ENCODE results near the gene GPSM1.
"Not testable (repeated sequence)": the region's sequence is repeated elsewhere in the genome, so short reads cannot be mapped to it uniquely, and the experiment has no call there.

GPSM1 gene

GRCh38 chr9:136401173-136401922, 74.0 kb downstream of the GPSM1 start:
- DNase-seq, result no peak

GRCh38 chr9:136402067-136402466, 74.7 kb downstream of the GPSM1 start:
- no peak for DNase-seq

DNA sequence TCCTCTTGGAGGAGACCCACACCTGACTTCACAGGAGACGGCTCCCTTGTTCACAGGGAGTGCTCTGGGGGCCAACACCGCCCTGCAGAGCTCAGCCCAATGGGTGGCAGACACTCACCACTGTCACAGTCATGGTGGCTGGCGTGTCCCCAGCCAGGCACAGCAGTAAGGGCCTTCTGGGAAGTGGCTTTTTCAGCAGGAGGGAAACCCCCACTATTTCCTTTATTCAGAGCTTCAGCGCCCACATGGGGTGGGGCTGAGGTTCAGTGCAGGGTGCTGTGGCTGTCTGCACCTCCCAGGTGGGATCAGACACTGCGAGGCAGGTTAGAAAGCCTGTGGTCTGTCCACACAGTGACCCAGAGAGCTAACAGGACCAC, 76.2 kb downstream of the GPSM1 start:
- no peak for DNase-seq

GRCh38 chr9:136403915-136404800, 76.8 kb downstream of the GPSM1 start:
- no peak for DNase-seq

GRCh38 chr9:136404801-136405136, 77.4 kb downstream of the GPSM1 start:
- no peak for DNase-seq

GRCh38 chr9:136405481-136405880, 78.1 kb downstream of the GPSM1 start:
- DNase-seq, result no peak

DNA sequence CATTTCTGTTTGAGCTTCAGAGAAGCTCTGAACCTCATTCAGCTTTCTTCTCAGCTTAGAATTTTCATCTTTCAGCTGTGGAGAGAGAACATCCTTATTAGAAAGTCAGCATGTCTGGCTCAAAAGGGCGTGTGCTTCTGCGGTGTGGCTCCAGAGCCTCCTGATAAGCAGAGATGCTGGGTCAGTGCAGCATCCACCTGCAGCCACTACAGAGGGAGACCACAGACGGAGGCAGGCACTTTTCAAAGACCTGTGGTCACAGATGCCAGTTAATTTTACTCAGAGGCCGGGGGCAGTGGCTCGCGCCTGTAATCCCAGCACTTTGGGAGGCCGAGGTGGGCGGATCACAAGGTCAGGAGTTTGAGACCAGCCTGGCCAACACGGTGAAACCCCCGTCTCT, 78.6 kb downstream of the GPSM1 start:
- not testable (repeated sequence) for DNase-seq

GRCh38 chr9:136407061-136407460, 79.7 kb downstream of the GPSM1 start:
- DNase-seq, result not testable (repeated sequence)

DNA sequence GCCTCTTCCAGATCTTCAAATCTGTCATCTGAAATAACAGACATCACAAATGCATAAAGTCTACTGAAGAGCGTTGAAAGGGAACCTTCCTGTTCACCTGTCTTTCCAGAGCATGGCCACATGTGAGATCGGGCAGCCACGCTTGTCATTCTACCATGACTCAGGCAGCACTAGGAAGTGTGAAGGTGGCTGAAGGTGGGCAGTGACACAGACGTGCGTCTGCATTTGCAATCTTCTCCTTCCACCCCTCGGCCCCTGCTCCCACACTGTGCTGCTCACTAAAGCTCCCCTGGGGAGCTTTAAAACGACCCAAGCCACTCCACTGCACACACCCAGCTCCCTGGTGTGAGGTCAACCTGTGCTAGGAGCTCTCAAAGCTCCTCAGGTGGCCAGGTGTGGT, 80.6 kb downstream of the GPSM1 start:
- no peak for DNase-seq

All from NCI-H1105 (cell line).